K562 (cell line): ENCODE measurements around the gene PPP1CA. TPM values are rescaled to one million over a fixed set of nuclear protein-coding genes. Genes with fewer than 3 reads are reported as not detected.

Experiments
- BHLHE40 ChIP-seq: IDR thresholded peaks from 2 replicates; pipeline ENCODE4 v1.6.1; 2011; ENCODE audit warnings: low read length, improper control_type of control experiment
- CUX1 ChIP-seq: fragments of 200-800 bp; sonication (Bioruptor generic); IDR thresholded peaks from 2 replicates; pipeline ENCODE4 v1.6.1; 2016; ENCODE audit warnings: missing genetic modification characterization, missing compliant biosample characterization
- ESRRB ChIP-seq: fragments of 250-450 bp; sonication (Bioruptor Pico); IDR thresholded peaks from 2 replicates; pipeline ENCODE4 v1.5.0; 2020; ENCODE audit warnings: mild to moderate bottlenecking, moderate library complexity, borderline replicate concordance
- FOXP4 ChIP-seq: sonication (generic); formaldehyde crosslinking; IDR thresholded peaks from 2 replicates; pipeline ENCODE4 v1.8.0; 2022; ENCODE audit warnings: mild to moderate bottlenecking, missing genetic modification reagents, borderline replicate concordance
- HES1 ChIP-seq: fragments of 450-650 bp; IDR thresholded peaks from 2 replicates; pipeline ENCODE4 v1.6.1; 2016; ENCODE audit warnings: low read depth, mild to moderate bottlenecking, moderate library complexity
- JUNB ChIP-seq: fragments of 450-650 bp; formaldehyde crosslinking; conservative IDR thresholded peaks from 2 replicates; pipeline ENCODE4 v1.4.0; 2020; ENCODE audit warnings: mild to moderate bottlenecking
- POLR2B ChIP-seq: fragments of 450-650 bp; IDR thresholded peaks from 2 replicates; pipeline ENCODE4 v1.6.1; 2018; ENCODE audit warnings: low read depth; ENCODE audit not compliant: partially characterized antibody
- PRPF4 ChIP-seq: fragments of 200-400 bp; formaldehyde crosslinking; IDR thresholded peaks from one replicate; pipeline ENCODE4 v1.6.1; 2017; ENCODE audit warnings: low read length, low read depth, mild to moderate bottlenecking; ENCODE audit not compliant: insufficient read depth, poor library complexity, severe bottlenecking
- SAFB2 ChIP-seq: fragments of 200-400 bp; formaldehyde crosslinking; IDR thresholded peaks from 2 replicates; pipeline ENCODE4 v1.6.1; 2018; ENCODE audit warnings: borderline replicate concordance, low read length, low read depth, moderate library complexity; ENCODE audit not compliant: severe bottlenecking
- SMAD1 ChIP-seq: fragments of 150-350 bp; IDR thresholded peaks from 2 replicates; pipeline ENCODE4 v1.6.1; 2014; ENCODE audit warnings: low read length, low read depth; ENCODE audit not compliant: partially characterized antibody
- TEAD1 ChIP-seq, 2 experiments: fragments of 450-650 bp in 1 of 2; sonication (generic) in 1 of 2; formaldehyde crosslinking; IDR thresholded peaks; 2 replicates each; pipeline versions ENCODE4 v1.4.0 to v1.8.0; 2020 to 2022; ENCODE audit warnings: mild to moderate bottlenecking in 2 of 2, missing genetic modification reagents in 1 of 2
- ZNF124 ChIP-seq: sonication (generic); formaldehyde crosslinking; IDR thresholded peaks from 2 replicates; pipeline ENCODE4 v1.8.1; 2022; ENCODE audit warnings: missing genetic modification reagents
- polyA plus RNA-seq, 8 experiments: library from polyadenylated mRNA; depleted of rRNA in 4 of 8; stranded (reverse) in 5 of 8; unstranded in 3 of 8; fragments of >200 nt; fragmentation: Nextera tagmentation in 2 of 8; fragmentation: Illumina TruSeq in 1 of 8; extraction: Ambion mirVana in 2 of 8; extraction: Trizol in 1 of 8; gene quantifications; 2 replicates each; pipeline versions ENCODE4 v1.2.1 to v1.2.3, GENCODE V29; 2011 to 2014; ENCODE audit warnings: inconsistent platforms in 1 of 8, missing spikeins in 1 of 8
- total RNA-seq, 7 experiments: library from RNA; depleted of rRNA in 6 of 7; stranded (reverse); fragments of >200 nt in 6 of 7; fragmentation: Illumina TruSeq in 2 of 7; extraction: Trizol in 2 of 7; gene quantifications; 2 replicates each; pipeline versions ENCODE4 v1.2.1 to v1.2.3, GENCODE V29; 2011 to 2021; ENCODE audit warnings: low replicate concordance in 1 of 7
- TF ChIP-seq, protein P1 (sequence below), 2 experiments: IDR thresholded peaks in 1 of 2; conservative IDR thresholded peaks in 1 of 2; 2 replicates each; pipeline ENCODE4 v1.6.1; 2016; ENCODE audit warnings: low read depth in 2 of 2, mild to moderate bottlenecking in 1 of 2, missing compliant biosample characterization in 1 of 2, missing genetic modification characterization in 1 of 2, moderate library complexity in 1 of 2

Gene PPP1CA
- total and polyA plus RNA-seq, 9 of the 15 experiments (the other 6 are each of a cell fraction or from before 2014, with no cell fraction given): 18.2 to 242 (median 188) TPM

GRCh38 chr11:67354075-67355022 lies 47.3 kb downstream of the PPP1CA start (continued):
- TF ChIP-seq CUX1 (CRISPR knock-in tag) (no peak), TEAD1 (CRISPR knock-in tag; IDR thresholded peaks at IDR 0.05) (peak; percentile 38 to 70; a peak in 1 of 4 replicates), PRPF4 (no peak), ESRRB (CRISPR knock-in tag) (no peak), SMAD1 (no peak), POLR2B (no peak), FOXP4 (CRISPR knock-in tag) (no peak; the same call in 1 of the 2 replicates), ZNF124 (no peak), HES1 (no peak), BHLHE40 (peak; percentile 23; the same call in 1 of the 2 replicates), JUNB (CRISPR knock-in tag) (no peak), SAFB2 (no peak)
- TF ChIP-seq, protein P1, sequence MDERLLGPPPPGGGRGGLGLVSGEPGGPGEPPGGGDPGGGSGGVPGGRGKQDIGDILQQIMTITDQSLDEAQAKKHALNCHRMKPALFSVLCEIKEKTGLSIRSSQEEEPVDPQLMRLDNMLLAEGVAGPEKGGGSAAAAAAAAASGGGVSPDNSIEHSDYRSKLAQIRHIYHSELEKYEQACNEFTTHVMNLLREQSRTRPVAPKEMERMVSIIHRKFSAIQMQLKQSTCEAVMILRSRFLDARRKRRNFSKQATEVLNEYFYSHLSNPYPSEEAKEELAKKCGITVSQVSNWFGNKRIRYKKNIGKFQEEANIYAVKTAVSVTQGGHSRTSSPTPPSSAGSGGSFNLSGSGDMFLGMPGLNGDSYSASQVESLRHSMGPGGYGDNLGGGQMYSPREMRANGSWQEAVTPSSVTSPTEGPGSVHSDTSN (CRISPR knock-in tag; IDR thresholded peaks at IDR 0.05; ENCODE audit: low read depth): no peak
- TF ChIP-seq, protein P1 (tag; conservative IDR thresholded peaks at IDR 0.05; ENCODE audit: low read depth): peak; percentile 34; the same call in 1 of the 2 replicates
